ENCODE results near the gene PIAS1. TPM values are rescaled to one million over a fixed set of nuclear protein-coding genes. Genes with fewer than 3 reads are reported as not detected.

The PIAS1 gene
- total RNA-seq, 1 donor from 2014 or later, result 71.6 TPM

GRCh38 chr15:68062946-68063465, 8.9 kb downstream of the PIAS1 start:
- Mint-ChIP-seq H3K27ac (peak overlapping the region; percentile 84), H3K27me3 (no peaks in the 10 kb centered on the region), H3K36me3 (ENCODE audit: insufficient read depth) (peaks cover 9% of the 10 kb centered on the region), H3K4me3 (ENCODE audit: low read depth) (no peak overlapping the region), H3K4me1 (ENCODE audit: low read depth) (peaks cover 24% of the 10 kb centered on the region), H3K9me3 (ENCODE audit: low read depth) (no peaks in the 10 kb centered on the region)
- TF ChIP-seq, protein P1, sequence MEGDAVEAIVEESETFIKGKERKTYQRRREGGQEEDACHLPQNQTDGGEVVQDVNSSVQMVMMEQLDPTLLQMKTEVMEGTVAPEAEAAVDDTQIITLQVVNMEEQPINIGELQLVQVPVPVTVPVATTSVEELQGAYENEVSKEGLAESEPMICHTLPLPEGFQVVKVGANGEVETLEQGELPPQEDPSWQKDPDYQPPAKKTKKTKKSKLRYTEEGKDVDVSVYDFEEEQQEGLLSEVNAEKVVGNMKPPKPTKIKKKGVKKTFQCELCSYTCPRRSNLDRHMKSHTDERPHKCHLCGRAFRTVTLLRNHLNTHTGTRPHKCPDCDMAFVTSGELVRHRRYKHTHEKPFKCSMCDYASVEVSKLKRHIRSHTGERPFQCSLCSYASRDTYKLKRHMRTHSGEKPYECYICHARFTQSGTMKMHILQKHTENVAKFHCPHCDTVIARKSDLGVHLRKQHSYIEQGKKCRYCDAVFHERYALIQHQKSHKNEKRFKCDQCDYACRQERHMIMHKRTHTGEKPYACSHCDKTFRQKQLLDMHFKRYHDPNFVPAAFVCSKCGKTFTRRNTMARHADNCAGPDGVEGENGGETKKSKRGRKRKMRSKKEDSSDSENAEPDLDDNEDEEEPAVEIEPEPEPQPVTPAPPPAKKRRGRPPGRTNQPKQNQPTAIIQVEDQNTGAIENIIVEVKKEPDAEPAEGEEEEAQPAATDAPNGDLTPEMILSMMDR (IDR thresholded peaks at IDR 0.05; ENCODE audit: unreplicated experiment), result no peak
- no peak for DNase-seq (ENCODE audit: low spot score, unreplicated experiment)

GRCh38 chr15:68063606-68064005, 9.5 kb downstream of the PIAS1 start:
- H3K4me3 Mint-ChIP-seq (ENCODE audit: low read depth), result no peak overlapping the region
- DNase-seq (ENCODE audit: low spot score, unreplicated experiment), result no peak
- no peak overlapping the region for H3K27ac Mint-ChIP-seq
- no peaks in the 10 kb centered on the region for H3K9me3 Mint-ChIP-seq (ENCODE audit: low read depth)
- H3K36me3 Mint-ChIP-seq (ENCODE audit: insufficient read depth), result peaks cover 10% of the 10 kb centered on the region
- TF ChIP-seq, protein P1 (IDR thresholded peaks at IDR 0.05; ENCODE audit: unreplicated experiment), result no peak
- peaks cover 23% of the 10 kb centered on the region for H3K4me1 Mint-ChIP-seq (ENCODE audit: low read depth)
- no peaks in the 10 kb centered on the region for H3K27me3 Mint-ChIP-seq

DNA sequence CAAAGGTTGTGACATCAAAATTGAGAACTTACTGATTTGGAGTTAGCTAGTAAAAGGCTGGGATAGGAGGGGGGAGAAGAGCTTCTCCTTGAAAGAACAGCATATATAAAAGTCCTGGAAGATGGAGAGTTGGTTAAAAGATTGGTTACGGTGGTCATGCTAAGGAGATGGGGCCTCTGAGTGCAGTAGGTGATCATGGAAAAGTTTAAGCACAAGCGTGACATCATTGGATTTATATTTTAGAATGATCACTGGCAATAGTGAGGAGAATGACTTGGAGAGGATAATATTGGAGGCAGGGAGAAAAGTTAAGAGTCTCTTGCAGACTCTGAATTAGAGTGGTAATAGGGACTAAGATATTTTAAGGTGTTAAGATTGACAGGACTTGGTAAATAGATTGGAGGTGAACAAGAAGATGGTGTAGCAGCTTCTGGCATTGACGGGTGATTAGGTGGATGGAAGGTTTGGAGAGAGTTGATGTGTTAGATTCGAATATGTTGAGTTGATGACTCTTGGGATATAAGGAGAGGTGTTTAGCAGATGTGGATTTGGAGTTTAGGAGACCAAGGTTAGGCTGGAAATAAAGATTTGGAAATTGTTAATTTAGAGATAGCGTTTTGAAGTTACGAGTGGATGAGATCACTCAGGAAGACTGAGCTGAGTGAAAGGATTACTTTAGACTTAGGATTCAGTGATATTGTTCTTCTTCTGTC, 19.6 kb downstream of the PIAS1 start:
- H3K4me3 Mint-ChIP-seq (ENCODE audit: low read depth), result no peak overlapping the region
- peaks cover 29% of the 10 kb centered on the region for H3K4me1 Mint-ChIP-seq (ENCODE audit: low read depth)
- TF ChIP-seq, protein P1 (IDR thresholded peaks at IDR 0.05; ENCODE audit: unreplicated experiment), result no peak
- H3K27me3 Mint-ChIP-seq, result no peaks in the 10 kb centered on the region
- H3K9me3 Mint-ChIP-seq (ENCODE audit: low read depth), result no peaks in the 10 kb centered on the region
- H3K27ac Mint-ChIP-seq, result no peak overlapping the region
- no peak for DNase-seq (ENCODE audit: low spot score, unreplicated experiment)
- H3K36me3 Mint-ChIP-seq (ENCODE audit: insufficient read depth), result peaks cover 13% of the 10 kb centered on the region

DNA sequence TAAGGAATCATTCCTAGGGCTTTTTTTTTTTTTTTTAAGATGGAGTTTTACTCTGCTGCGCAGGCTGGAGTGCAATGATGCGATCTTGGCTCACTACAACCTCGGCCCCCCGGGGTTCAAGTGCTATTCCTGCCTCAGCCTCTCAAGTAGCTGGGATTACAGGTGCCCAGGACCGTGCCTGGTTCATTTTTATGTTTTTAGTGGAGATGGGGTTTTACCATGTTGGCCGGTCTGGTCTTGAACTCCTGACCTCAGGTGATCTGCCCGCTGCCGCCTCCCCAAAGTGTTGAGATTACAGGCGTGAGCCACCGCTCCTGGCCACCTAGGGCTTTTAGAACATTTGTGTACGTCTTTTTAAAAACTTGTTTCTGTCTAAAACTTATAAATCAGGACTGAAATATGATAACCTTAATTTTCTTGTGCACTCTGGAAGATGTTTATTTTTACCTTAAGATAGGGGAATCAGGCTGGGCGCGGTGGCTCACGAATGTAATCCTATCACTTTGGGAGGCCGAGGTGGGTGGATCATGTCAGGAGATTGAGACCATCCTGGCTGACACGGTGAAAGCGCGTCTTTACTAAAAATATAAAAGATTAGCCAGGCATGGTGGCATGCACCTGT, 21.8 kb downstream of the PIAS1 start:
- Mint-ChIP-seq H3K4me3 (ENCODE audit: low read depth) (no peak overlapping the region), H3K27ac (no peak overlapping the region), H3K27me3 (no peaks in the 10 kb centered on the region)

DNA sequence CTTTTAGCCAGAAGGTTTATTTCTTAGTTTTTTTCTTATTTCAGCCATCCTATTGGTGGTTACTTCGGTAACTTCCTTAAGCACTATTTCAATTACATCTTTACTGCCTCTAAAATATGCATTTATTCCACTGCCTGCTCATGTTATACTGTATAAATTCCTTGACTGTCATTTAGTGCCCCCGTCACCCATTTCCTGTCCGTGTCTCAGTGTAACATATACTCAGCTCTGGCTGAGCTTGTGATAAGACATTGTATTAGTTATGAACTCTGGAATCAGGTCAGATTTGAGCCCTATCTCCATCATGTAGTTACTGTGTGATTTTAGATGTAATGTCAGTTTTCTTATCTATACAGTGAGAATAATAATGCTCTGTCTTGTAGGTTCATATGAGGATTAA, 24.2 kb downstream of the PIAS1 start:
- TF ChIP-seq, protein P1 (IDR thresholded peaks at IDR 0.05; ENCODE audit: unreplicated experiment), result no peak
- Mint-ChIP-seq H3K36me3 (ENCODE audit: insufficient read depth) (peaks cover 5% of the 10 kb centered on the region), H3K27ac (no peak overlapping the region), H3K4me3 (ENCODE audit: low read depth) (no peak overlapping the region), H3K9me3 (ENCODE audit: low read depth) (no peaks in the 10 kb centered on the region), H3K27me3 (no peaks in the 10 kb centered on the region), H3K4me1 (ENCODE audit: low read depth) (peaks cover 63% of the 10 kb centered on the region)
- no peak for DNase-seq (ENCODE audit: low spot score, unreplicated experiment)

More for the DNA sequence above, 21.8 kb downstream of the PIAS1 start:
- Mint-ChIP-seq H3K4me1 (ENCODE audit: low read depth) (peaks cover 38% of the 10 kb centered on the region), H3K9me3 (ENCODE audit: low read depth) (no peaks in the 10 kb centered on the region), H3K36me3 (ENCODE audit: insufficient read depth) (peaks cover 8% of the 10 kb centered on the region)
- TF ChIP-seq, protein P1 (IDR thresholded peaks at IDR 0.05; ENCODE audit: unreplicated experiment), result no peak
- DNase-seq (ENCODE audit: low spot score, unreplicated experiment), result no peak
